IMR-90 (cell line): Measurements from ENCODE around the gene TSEN15. TPM values are rescaled to one million over a fixed set of nuclear protein-coding genes. Genes with fewer than 3 reads are reported as not detected.
A peak's percentile ranks its signal among the peaks of the same experiment; 100 is the strongest.

Experiments
- ATAC-seq: fragments of 200-7000 bp; cut with Tn5 transposase; 2 replicates; pipeline ENCODE4 v1.9.1; 2020; ENCODE audit warnings: low read depth, mild to moderate bottlenecking, moderate library complexity
- BruUV-seq: library from RNA; stranded (reverse); fragments of 400-500 nt; replicated peaks from 2 replicates; lab custom pipeline; 2021; lab: Mats Ljungman, UMichigan
- CTCF ChIA-PET: fragments of 300-600 bp; formaldehyde crosslinking; extraction: SDS; loops from one replicate; lab custom pipeline; 2021; ENCODE audit warnings: antibody characterized with exemption; lab: Yijun Ruan, JAX
- POLR2A ChIA-PET: fragments of 300-600 bp; sonication (Branson Sonifier 250); formaldehyde crosslinking; loops from one replicate; lab custom pipeline; 2022; ENCODE audit warnings: antibody characterized with exemption; ENCODE audit not compliant: unreplicated experiment; lab: Charles Lee
- DNase-seq: peaks from one replicate; pipeline ENCODE4 v3.0.0; 2013
- H2AFZ ChIP-seq: replicated peaks from 2 replicates; pipeline ENCODE3; 2013; ENCODE audit warnings: low read length, mild to moderate bottlenecking; ENCODE audit not compliant: poor library complexity
- H2AK5ac ChIP-seq: 2 replicates; pipeline ENCODE4 v1.6.1; 2013; ENCODE audit warnings: low read depth, low read length, inconsistent platforms
- H2AK9ac ChIP-seq: replicated peaks from 2 replicates; pipeline ENCODE3; 2013; ENCODE audit warnings: mild to moderate bottlenecking, low read depth, low read length, moderate library complexity; ENCODE audit not compliant: poor library complexity
- H2BK120ac ChIP-seq: 2 replicates; pipeline ENCODE4 v1.6.1; 2013; ENCODE audit warnings: low read depth, low read length, inconsistent platforms
- H2BK15ac ChIP-seq: 3 replicates; pipeline ENCODE4 v1.6.1; 2013; ENCODE audit warnings: low read depth, low read length, inconsistent platforms
- H2BK20ac ChIP-seq: 2 replicates; pipeline ENCODE4 v1.6.1; 2013; ENCODE audit warnings: low read depth, mild to moderate bottlenecking, inconsistent platforms, low read length, moderate library complexity
- H2BK5ac ChIP-seq: 2 replicates; pipeline ENCODE4 v1.6.1; 2013; ENCODE audit warnings: mild to moderate bottlenecking, low read depth, low read length, inconsistent platforms; ENCODE audit not compliant: poor library complexity, severe bottlenecking
- H3K14ac ChIP-seq: replicated peaks from 2 replicates; pipeline ENCODE4 v1.6.1; 2013; ENCODE audit warnings: low read depth, low read length, inconsistent platforms
- H3K18ac ChIP-seq: 2 replicates; pipeline ENCODE4 v1.6.1; 2013; ENCODE audit warnings: low read depth, low read length, control low read depth
- H3K23ac ChIP-seq: 2 replicates; pipeline ENCODE4 v1.6.1; 2013; ENCODE audit warnings: low read depth, low read length, inconsistent platforms
- H3K27ac ChIP-seq: 2 replicates; pipeline ENCODE4 v1.5.1; 2013; ENCODE audit warnings: mild to moderate bottlenecking, control low read depth, low read length; ENCODE audit not compliant: insufficient read depth
- H3K27me3 ChIP-seq: 2 replicates; pipeline ENCODE4 v1.6.1; 2013; ENCODE audit warnings: low read length; ENCODE audit not compliant: control insufficient read depth, insufficient read depth
- H3K36me3 ChIP-seq: 2 replicates; pipeline ENCODE4 v1.6.1; 2013; ENCODE audit warnings: low read length, mixed read lengths; ENCODE audit not compliant: control insufficient read depth, insufficient read depth
- H3K4ac ChIP-seq: 2 replicates; pipeline ENCODE4 v1.6.1; 2013; ENCODE audit warnings: low read depth, low read length, inconsistent platforms
- H3K4me1 ChIP-seq: 2 replicates; pipeline ENCODE4 v1.6.1; 2013; ENCODE audit warnings: low read length, mixed read lengths; ENCODE audit not compliant: control insufficient read depth, insufficient read depth
- H3K4me2 ChIP-seq: 2 replicates; pipeline ENCODE4 v1.6.1; 2013; ENCODE audit warnings: low read depth, mild to moderate bottlenecking, control low read depth, low read length, moderate library complexity
- H3K4me3 ChIP-seq: 2 replicates; pipeline ENCODE4 v1.5.1; 2013; ENCODE audit warnings: low read depth, mild to moderate bottlenecking, control low read depth, low read length, moderate library complexity; ENCODE audit not compliant: insufficient read depth
- H3K56ac ChIP-seq: 2 replicates; pipeline ENCODE4 v1.6.1; 2013; ENCODE audit warnings: low read length, inconsistent platforms; ENCODE audit not compliant: insufficient read depth; ENCODE audit errors: extremely low read depth
- H3K79me1 ChIP-seq, 2 experiments: 2 replicates each; pipeline ENCODE4 v1.6.1; 2013; ENCODE audit warnings: low read length in 2 of 2, inconsistent platforms in 1 of 2, low read depth in 1 of 2
- H3K9ac ChIP-seq: 2 replicates; pipeline ENCODE4 v1.6.1; 2013; ENCODE audit warnings: low read depth, low read length, control low read depth
- H3K9me1 ChIP-seq: 2 replicates; pipeline ENCODE4 v1.6.1; 2013; ENCODE audit warnings: low read length, inconsistent platforms; ENCODE audit not compliant: insufficient read depth
- H3K9me3 ChIP-seq: 2 replicates; pipeline ENCODE4 v1.6.1; 2013; ENCODE audit warnings: low read length; ENCODE audit not compliant: control insufficient read depth, insufficient read depth
- H4K20me1 ChIP-seq: 2 replicates; pipeline ENCODE4 v1.6.1; 2013; ENCODE audit warnings: low read length, inconsistent platforms; ENCODE audit not compliant: insufficient read depth
- H4K5ac ChIP-seq: 2 replicates; pipeline ENCODE4 v1.6.1; 2013; ENCODE audit warnings: mild to moderate bottlenecking, low read depth, low read length, control low read depth
- H4K8ac ChIP-seq, 2 experiments: 2 replicates each; pipeline ENCODE4 v1.6.1; 2013; ENCODE audit warnings: low read depth in 2 of 2, low read length in 2 of 2, control low read depth in 1 of 2, inconsistent platforms in 1 of 2
- H4K91ac ChIP-seq: 2 replicates; pipeline ENCODE4 v1.6.1; 2013; ENCODE audit warnings: low read depth, low read length, inconsistent platforms; ENCODE audit not compliant: insufficient read depth
- CEBPB ChIP-seq: IDR thresholded peaks from 2 replicates; pipeline ENCODE4 v1.6.1; 2012; ENCODE audit warnings: low read depth, low read length, improper control_type of control experiment
- MAZ ChIP-seq: IDR thresholded peaks from 2 replicates; pipeline ENCODE4 v1.6.1; 2012; ENCODE audit warnings: low read depth, mild to moderate bottlenecking, low read length, improper control_type of control experiment, moderate library complexity, borderline replicate concordance
- WGBS, 2 experiments: methylation state at CpG; one replicate each; pipeline versions ENCODE4 v1.1.5 to v1.1.7; 2013; ENCODE audit warnings: missing lambda C conversion rate in 2 of 2; ENCODE audit not compliant: insufficient read length in 1 of 2; ENCODE audit errors: extremely low coverage in 2 of 2; 5-methylcytosine and 5-hydroxymethylcytosine counted together
- dilution Hi-C: fragments of 300-500 bp; cut with HindIII; formaldehyde crosslinking; loops from one replicate; pipeline ENCODE4 v1.14.3; 2018; ENCODE audit warnings: low sequenced_read_pairs; ENCODE audit not compliant: unreplicated experiment
- in situ Hi-C: fragments of 300-500 bp; cut with MboI; formaldehyde crosslinking; loops from 3 replicates; pipeline ENCODE4 v1.14.3; 2019; ENCODE audit warnings: low sequenced_read_pairs, inconsistent platforms, mixed read lengths
- intact Hi-C: fragments of 100-400 bp; cut with micrococcal nuclease; formaldehyde crosslinking; loops from 2 replicates; pipeline ENCODE4 v1.10.0; 2022
- polyA plus RNA-seq, 3 experiments: library from polyadenylated mRNA; depleted of rRNA; stranded (reverse); fragments of >200 nt; gene quantifications; 2 replicates each; pipeline ENCODE4 v1.2.3, GENCODE V29; 2012; ENCODE audit warnings: low replicate concordance in 1 of 3
- total RNA-seq: library from RNA; depleted of rRNA; stranded (reverse); fragments of >200 nt; gene quantifications from 2 replicates; pipeline ENCODE4 v1.2.3, GENCODE V29; 2012

TSEN15 gene
- total and polyA plus RNA-seq, 2 of the 4 experiments (the other 2 are of a cell fraction): 32.4 to 45.0 TPM

GRCh38 chr1:184034761-184035379, 16.7 kb upstream of the TSEN15 start:
- no peak overlapping the region for H2BK120ac ChIP-seq
- H3K9me1 ChIP-seq: peaks cover 9% of the 10 kb centered on the region; the same call in 1 of the 2 replicates
- H4K8ac ChIP-seq: no peak overlapping the region
- no peaks in the 10 kb centered on the region for H3K9me3 ChIP-seq
- H3K4me1 ChIP-seq: peaks cover 8% of the 10 kb centered on the region; the same call in 1 of the 2 replicates
- H2BK20ac ChIP-seq: no peak overlapping the region
- ChIA-PET CTCF (no interaction called here), POLR2A (no interaction called here)
- no CpG with 5 or more reads among the region's 2 CpGs for WGBS, 2 experiments
- H3K4ac ChIP-seq: no peak overlapping the region
- H2AFZ ChIP-seq: no peak overlapping the region
- H2BK15ac ChIP-seq: no peak overlapping the region
- dilution Hi-C loops (no loop called here), intact Hi-C loops (no loop called here), in situ Hi-C loops (loop anchor here (10.0 kb wide), 1 partner anchor 90 kb away; no protein-coding TSS in a partner anchor)
- BruUV-seq: no TSS peak
- no peaks in the 10 kb centered on the region; the same call in 1 of the 2 replicates for H3K27me3 ChIP-seq
- no peak overlapping the region for H3K14ac ChIP-seq
- no peak overlapping the region for H3K56ac ChIP-seq
- H3K4me3 ChIP-seq: no peak overlapping the region
- H3K79me1 ChIP-seq: peaks cover 0 to 10% of the 10 kb centered on the region in 2 experiments; a peak in 2 of 4 replicates
- H3K27ac ChIP-seq: no peak overlapping the region
- peak; percentile 11; the same call in 1 of the 2 replicates for TF ChIP-seq CEBPB
- TF ChIP-seq MAZ: no peak
- H3K36me3 ChIP-seq: no peaks in the 10 kb centered on the region
- no peak overlapping the region for H3K9ac ChIP-seq
- no peak overlapping the region for H3K18ac ChIP-seq
- no peak overlapping the region for H2AK5ac ChIP-seq
- DNase-seq (no peak), ATAC-seq (no peak)
- H2BK5ac ChIP-seq: no peak overlapping the region
- H4K20me1 ChIP-seq: no peaks in the 10 kb centered on the region
- H3K4me2 ChIP-seq: no peak overlapping the region
- no peak overlapping the region for H2AK9ac ChIP-seq
- H4K5ac ChIP-seq: no peak overlapping the region
- no peak overlapping the region for H3K23ac ChIP-seq
- H4K91ac ChIP-seq: no peak overlapping the region
